Ascending aorta (tissue), 2 donors: ENCODE results near the gene SMIM22. TPM values are rescaled to one million over a fixed set of nuclear protein-coding genes. Genes with fewer than 3 reads are reported as not detected.
A peak's percentile ranks its signal among the peaks of the same experiment; 100 is the strongest.

Experiments used
- DNase-seq, 2 donors: peaks; one replicate each; pipeline ENCODE4 v3.0.0-alpha.2; 2019; ENCODE audit warnings: low spot score in 2 of 2
- H3K27ac ChIP-seq, 2 donors: fragments of 200-600 bp; sonication (generic); one replicate each; pipeline ENCODE4 v1.5.1; 2016 to 2017; ENCODE audit warnings: mild to moderate bottlenecking in 1 of 2
- H3K27me3 ChIP-seq: fragments of 200-600 bp; sonication (generic); one replicate; pipeline ENCODE4 v1.5.1; 2017
- H3K36me3 ChIP-seq, 2 donors: fragments of 200-600 bp; sonication (generic); one replicate each; pipeline ENCODE4 v1.5.1; 2016
- H3K4me1 ChIP-seq, 2 donors: fragments of 200-600 bp; sonication (generic); one replicate each; pipeline ENCODE4 v1.5.1; 2016 to 2017; ENCODE audit warnings: mild to moderate bottlenecking in 1 of 2
- H3K4me3 ChIP-seq, 2 donors: fragments of 200-600 bp; sonication (generic); one replicate each; pipeline ENCODE4 v1.5.1; 2016 to 2017; ENCODE audit warnings: mild to moderate bottlenecking in 1 of 2
- H3K9me3 ChIP-seq, 2 donors: fragments of 200-600 bp; sonication (generic); one replicate each; pipeline ENCODE4 v1.5.1; 2016
- intact Hi-C: fragments of 100-400 bp; cut with DNase I; formaldehyde crosslinking; loops from one replicate; pipeline ENCODE4 v1.15.1; 2023
- total RNA-seq: library from RNA; depleted of rRNA; stranded (reverse); fragments of >200 nt; gene quantifications from one replicate; pipeline ENCODE4 v1.1.0, GENCODE V29; 2016
- TF ChIP-seq, protein P1 (sequence below), 3 experiments: fragments of 200-600 bp in 2 of 3; fragments of 450-650 bp in 1 of 3; sonication (generic) in 2 of 3; IDR thresholded peaks; one replicate each; pipeline ENCODE4 v1.5.1; 2016 to 2019; ENCODE audit warnings: antibody characterized with exemption in 3 of 3, mild to moderate bottlenecking in 1 of 3, moderate library complexity in 1 of 3

Gene SMIM22
- total RNA-seq, 1 donor from 2014 or later, result not detected

DNA sequence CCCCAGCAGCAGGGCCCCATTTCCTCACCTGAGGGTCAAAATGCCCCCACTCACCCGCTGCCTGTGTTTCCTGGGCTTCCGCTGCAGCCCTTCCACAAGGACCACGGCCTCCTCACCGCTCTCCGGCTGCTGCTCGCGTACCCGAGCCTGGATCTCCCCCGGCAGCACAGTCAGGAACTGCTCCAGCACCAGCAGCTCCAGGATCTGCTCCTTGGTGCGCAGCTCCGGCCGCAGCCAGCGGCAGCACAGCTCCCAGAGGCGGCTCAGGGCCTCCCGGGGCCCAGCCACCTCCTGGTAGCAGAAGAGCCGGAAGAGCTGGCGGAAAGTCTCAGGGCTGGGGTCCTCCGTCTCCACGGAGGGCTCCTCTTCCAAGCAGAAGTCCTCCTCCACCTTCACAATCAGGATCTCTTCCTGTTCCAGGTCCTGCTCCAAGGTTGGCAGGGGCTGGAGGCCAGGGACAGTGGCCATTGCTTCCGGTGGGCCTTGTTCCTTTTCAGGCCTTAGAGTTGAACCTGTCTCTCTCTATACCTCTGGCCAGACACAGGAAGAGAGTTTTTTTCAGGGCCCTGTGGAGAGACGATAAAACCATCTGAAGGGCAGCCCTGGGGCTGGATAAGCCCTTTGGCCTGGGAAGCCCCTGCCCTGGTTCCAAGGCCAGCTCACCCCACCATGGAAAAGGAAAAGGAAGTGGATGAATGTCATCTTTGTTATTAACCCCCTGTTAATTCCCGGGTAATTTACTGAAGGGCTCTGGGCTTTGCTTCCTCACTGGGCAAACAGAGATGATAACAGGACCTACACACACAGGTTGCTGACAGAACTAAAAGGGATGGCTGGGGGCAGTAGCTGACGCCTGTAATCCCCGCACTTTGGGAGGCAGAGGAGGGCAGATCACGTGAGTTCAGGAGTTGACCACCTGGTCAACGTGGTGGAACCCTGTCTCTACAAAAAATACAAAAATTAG is 29.4 kb upstream of the SMIM22 start:
- H3K36me3 ChIP-seq, result peaks cover 29 to 34% of the 10 kb centered on the region in 2 donors
- TF ChIP-seq, protein P1, sequence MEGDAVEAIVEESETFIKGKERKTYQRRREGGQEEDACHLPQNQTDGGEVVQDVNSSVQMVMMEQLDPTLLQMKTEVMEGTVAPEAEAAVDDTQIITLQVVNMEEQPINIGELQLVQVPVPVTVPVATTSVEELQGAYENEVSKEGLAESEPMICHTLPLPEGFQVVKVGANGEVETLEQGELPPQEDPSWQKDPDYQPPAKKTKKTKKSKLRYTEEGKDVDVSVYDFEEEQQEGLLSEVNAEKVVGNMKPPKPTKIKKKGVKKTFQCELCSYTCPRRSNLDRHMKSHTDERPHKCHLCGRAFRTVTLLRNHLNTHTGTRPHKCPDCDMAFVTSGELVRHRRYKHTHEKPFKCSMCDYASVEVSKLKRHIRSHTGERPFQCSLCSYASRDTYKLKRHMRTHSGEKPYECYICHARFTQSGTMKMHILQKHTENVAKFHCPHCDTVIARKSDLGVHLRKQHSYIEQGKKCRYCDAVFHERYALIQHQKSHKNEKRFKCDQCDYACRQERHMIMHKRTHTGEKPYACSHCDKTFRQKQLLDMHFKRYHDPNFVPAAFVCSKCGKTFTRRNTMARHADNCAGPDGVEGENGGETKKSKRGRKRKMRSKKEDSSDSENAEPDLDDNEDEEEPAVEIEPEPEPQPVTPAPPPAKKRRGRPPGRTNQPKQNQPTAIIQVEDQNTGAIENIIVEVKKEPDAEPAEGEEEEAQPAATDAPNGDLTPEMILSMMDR (IDR thresholded peaks at IDR 0.05), result no peak
- DNase-seq, result no peak
- intact Hi-C loops, result loop anchor here (2.0 to 5.0 kb wide), 2 partner anchors 149 to 332 kb away; partner anchors contain the start of gene EEF2KMT
- H3K27ac ChIP-seq, result peak overlapping the region in 1 of 2 donors; percentile 83
- no peaks in the 10 kb centered on the region for H3K9me3 ChIP-seq
- peaks cover 8 to 23% of the 10 kb centered on the region in 2 donors for H3K4me1 ChIP-seq
- no peaks in the 10 kb centered on the region for H3K27me3 ChIP-seq
- peak overlapping the region; percentile 78 to 99 for H3K4me3 ChIP-seq

DNA sequence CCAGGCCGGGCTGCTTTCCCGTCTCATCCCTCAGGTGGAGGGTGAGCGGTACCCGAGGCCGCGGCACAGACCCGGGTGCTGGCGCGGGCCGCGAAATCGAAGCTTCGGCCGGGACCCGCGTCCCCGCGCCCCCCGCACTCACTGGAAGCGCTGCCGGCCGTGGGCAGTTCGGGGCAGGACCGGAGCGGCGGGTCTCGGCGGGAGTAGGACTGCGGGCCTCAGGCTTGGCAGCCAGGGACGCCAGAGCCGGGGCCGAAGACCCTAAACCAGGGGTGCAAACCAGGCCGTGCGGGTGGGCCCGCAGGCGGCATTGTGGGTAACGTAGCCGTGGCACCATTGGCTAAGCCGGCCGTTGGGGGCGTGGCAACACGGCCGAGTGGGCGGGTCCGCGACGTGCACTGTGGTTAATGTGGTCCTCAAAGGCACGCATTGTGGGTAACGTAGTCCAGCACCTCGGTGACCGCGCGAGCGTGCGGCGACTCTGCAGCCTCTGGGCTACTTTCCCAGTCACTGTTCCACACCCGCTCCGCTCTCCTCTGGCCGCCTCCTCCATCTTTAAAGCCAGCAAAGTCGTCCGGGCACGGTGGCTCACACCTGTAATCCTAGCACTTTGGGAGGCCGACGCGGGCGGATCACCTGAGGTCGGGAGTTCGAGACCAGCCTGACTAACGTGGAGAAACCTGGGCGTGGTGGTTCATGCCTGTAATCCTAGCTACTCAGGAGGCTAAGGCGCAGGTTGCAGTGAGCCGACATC is 28.1 kb upstream of the SMIM22 start, which contains the start of gene ZNF500:
TSS of gene ZNF500 (minus strand) at position 288 of the 754 bp plus-strand sequence. CDS start 1,184 bp downstream, outside the sequence.
- Histone ChIP-seq H3K27me3 (no peaks in the 10 kb centered on the region), H3K36me3 (peaks cover 19 to 24% of the 10 kb centered on the region in 2 donors), H3K4me1 (peaks cover 8 to 23% of the 10 kb centered on the region in 2 donors), H3K27ac (peak within 1 kb of the TSS; percentile 77 to 83), H3K4me3 (peak within 1 kb of the TSS; percentile 78 to 99), H3K9me3 (no peaks in the 10 kb centered on the region)
- intact Hi-C loops, result loop anchor here (2.0 to 5.0 kb wide), 2 partner anchors 150 to 330 kb away; partner anchors contain the start of gene EEF2KMT
- TF ChIP-seq, protein P1 (IDR thresholded peaks at IDR 0.05), result no peak
- DNase-seq, result peak; percentile 94 to 99

DNA sequence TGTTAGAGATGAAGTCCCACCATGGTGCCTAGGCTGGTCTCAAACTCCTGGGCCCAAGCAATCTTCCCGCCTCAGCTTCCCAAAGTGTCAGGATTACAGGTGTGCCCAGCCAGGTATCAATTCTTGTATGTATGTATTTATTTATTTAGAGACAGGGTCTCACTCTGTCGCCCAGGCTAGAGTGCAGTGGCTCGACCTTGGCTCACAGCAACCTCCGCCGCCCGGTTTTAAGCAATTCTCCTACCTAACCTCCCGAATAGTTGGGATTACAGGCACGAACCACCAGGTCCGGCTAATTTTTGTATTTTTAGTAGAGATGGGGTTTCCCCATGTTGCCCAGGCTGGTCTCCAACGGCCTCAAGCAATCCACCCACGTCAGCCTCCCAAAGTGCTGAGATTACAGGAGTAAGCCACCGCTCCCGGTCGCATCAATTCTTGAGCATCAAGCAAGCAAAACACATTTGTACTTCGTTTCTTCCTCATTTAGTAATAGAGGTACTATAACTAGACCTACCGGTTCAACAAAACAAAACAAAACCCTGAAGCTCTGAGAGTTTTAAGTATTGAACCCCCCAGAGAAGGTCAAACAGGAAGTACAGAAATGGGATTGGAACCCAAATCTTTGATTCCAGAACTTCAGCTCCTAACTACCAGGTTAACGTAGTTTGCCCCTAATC is 27.2 kb upstream of the SMIM22 start:
- Histone ChIP-seq H3K9me3 (no peaks in the 10 kb centered on the region), H3K27ac (peak overlapping the region; percentile 77 to 83), H3K4me1 (peaks cover 8 to 23% of the 10 kb centered on the region in 2 donors), H3K4me3 (peak overlapping the region; percentile 65 to 99), H3K27me3 (no peaks in the 10 kb centered on the region), H3K36me3 (peaks cover 11 to 15% of the 10 kb centered on the region in 2 donors)
- DNase-seq, result no peak
- intact Hi-C loops, result loop anchor here (1.0 to 5.0 kb wide), 6 partner anchors 34 to 329 kb away; partner anchors contain the start of genes ANKS3, DNAAF8, EEF2KMT and GLYR1
- TF ChIP-seq, protein P1 (IDR thresholded peaks at IDR 0.05), result no peak

DNA sequence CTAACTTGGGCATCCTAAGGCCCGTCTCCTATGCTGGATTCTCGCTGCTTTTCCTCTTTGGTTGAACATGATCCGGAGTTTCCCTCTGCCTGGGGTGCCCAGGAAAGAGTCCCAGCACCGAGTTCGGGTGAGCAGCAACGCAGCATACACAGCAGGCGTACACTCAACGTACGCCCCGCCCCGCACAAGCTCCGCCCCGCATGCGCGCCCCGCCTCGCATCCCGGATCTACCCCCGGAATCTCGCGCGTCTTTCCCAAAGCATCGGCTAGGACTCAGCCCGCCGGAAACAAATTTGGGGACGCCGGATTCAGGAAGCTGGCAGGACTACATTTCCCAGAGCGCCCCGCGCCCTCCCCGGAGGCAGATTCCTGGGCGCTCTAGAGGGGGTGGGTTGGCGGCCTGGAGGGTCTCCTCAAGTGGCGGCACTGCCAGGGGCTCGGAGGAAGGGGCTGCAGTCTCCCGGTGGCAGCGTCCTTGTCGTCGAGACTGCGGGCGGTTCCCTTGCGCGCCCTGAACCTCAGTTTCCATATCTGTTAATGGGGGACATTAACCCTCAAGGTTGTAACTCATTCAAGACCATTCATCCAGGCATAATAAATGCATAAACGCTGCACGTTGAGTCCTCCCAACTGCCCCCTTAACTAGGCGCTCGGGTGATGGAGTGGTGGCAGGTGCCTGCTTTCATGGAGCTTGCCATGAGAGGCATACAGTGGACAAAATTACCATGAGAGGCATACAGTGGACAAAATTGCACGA is 26.4 kb upstream of the SMIM22 start:
- Histone ChIP-seq H3K36me3 (peaks cover 4 to 8% of the 10 kb centered on the region in 2 donors), H3K4me3 (peak overlapping the region; percentile 65 to 99), H3K9me3 (no peaks in the 10 kb centered on the region), H3K27ac (peak overlapping the region; percentile 77 to 83), H3K4me1 (peaks cover 8 to 23% of the 10 kb centered on the region in 2 donors), H3K27me3 (no peaks in the 10 kb centered on the region)
- TF ChIP-seq, protein P1 (IDR thresholded peaks at IDR 0.05), result no peak
- intact Hi-C loops, result loop anchor here (1.0 to 5.0 kb wide), 6 partner anchors 34 to 329 kb away; partner anchors contain the start of genes ANKS3, DNAAF8, EEF2KMT and GLYR1
- peak; percentile 87 to 98 for DNase-seq
